Epithelial cell of esophagus (primary cell): ENCODE results near the gene MARCHF9.

ENCODE experiments used
- DNase-seq: peaks from one replicate; pipeline ENCODE4 v3.0.0; 2010; ENCODE audit warnings: low read depth
- H3K4me3 ChIP-seq: 2 replicates; pipeline ENCODE4 v1.5.1; 2011; ENCODE audit warnings: mild to moderate bottlenecking, low read length, control low read depth
- CTCF ChIP-seq: IDR thresholded peaks from 2 replicates; pipeline ENCODE4 v1.5.1; 2011; ENCODE audit warnings: low read depth, mild to moderate bottlenecking, low read length, control low read depth, inconsistent platforms; ENCODE audit not compliant: insufficient read depth; ENCODE audit errors: missing control alignments

MARCHF9 gene

GRCh38 chr12:57775044-57775443 lies 20.1 kb downstream of the MARCHF9 start:
- H3K4me3 ChIP-seq, result no peak overlapping the region
- TF ChIP-seq CTCF, result no peak
- DNase-seq, result no peak

- no peak overlapping the region for H3K4me3 ChIP-seq
- no peak for DNase-seq
- TF ChIP-seq CTCF, result no peak
Measured at GRCh38 chr12:57775563-57776246, 20.8 kb downstream of the MARCHF9 start.

- H3K4me3 ChIP-seq, result no peak overlapping the region
- no peak for TF ChIP-seq CTCF
- no peak for DNase-seq
Measured at GRCh38 chr12:57776247-57776587, 21.3 kb downstream of the MARCHF9 start.

- H3K4me3 ChIP-seq, result no peak overlapping the region
- no peak for DNase-seq
- TF ChIP-seq CTCF, result no peak
Measured at GRCh38 chr12:57777367-57777766, 22.5 kb downstream of the MARCHF9 start.

DNA sequence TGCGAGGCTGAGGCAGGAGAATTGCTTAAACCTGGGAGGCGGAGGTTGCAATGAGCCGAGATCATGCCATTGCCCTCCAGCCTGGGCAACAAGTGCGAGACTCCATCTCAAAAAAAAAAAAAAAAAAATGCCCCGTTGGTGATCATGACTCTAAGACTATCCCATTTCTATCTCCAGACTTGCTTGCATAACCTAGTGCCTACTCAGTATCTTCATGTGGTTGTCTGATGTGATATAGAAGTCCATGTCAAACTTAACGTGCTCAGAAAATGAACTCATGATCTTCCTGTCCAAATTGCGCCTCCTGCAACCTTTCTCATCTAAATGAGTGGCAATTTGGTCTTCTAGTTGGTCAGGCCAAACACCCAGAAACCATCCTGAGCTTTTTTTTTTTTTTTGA lies 23.0 kb downstream of the MARCHF9 start:
- no peak for TF ChIP-seq CTCF
- H3K4me3 ChIP-seq, result no peak overlapping the region
- DNase-seq, result no peak

DNA sequence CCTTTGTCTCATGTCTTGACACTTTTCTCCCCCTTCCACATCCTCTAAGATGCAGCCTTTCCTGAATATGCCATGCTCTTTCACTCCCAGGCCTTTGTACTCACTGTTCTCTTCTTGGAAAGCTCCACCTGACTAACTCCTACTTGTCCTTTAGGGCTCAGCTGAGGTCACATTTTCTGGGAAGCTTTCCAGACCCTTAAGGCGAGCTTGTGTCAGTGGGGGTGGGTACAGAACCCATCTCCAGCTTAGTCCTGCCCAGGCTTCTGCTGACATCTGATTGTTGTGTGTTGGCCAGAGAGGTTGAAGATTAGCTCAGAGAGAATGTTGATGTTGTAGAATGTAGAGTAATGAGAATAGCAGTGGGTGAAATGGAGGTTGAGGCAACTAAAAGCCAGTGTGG lies 24.8 kb downstream of the MARCHF9 start:
- TF ChIP-seq CTCF, result no peak
- no peak overlapping the region for H3K4me3 ChIP-seq
- DNase-seq, result no peak

DNA sequence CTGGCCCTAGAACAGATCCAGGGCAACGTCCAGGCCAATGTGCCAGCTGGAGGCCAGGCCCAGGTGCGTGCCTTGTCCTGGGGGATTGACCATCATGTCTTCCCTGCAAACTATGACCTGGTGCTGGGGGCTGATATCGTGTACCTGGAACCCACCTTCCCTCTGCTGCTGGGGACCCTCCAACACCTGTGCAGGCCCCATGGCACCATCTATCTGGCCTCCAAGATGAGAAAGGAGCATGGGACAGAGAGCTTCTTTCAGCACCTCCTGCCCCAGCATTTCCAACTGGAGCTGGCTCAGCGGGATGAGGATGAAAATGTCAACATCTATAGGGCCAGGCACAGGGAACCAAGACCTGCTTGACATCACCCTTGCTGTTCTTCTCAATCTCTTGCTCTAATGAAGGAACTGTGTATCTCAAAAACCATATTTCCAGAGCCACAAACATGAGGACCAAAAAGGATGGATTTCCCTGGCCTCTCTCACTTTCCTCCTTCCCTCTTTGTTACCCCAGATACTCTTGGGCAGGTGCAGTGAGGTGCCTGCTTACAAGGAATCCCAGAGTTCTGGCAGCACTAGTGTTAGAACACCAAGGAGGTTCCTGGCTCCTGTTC lies 25.5 kb downstream of the MARCHF9 start:
- TF ChIP-seq CTCF, result no peak
- DNase-seq, result no peak
- H3K4me3 ChIP-seq, result no peak overlapping the region
